Hematopoietic multipotent progenitor cell treated with erythropoietin and hydrocortisone succinate and interleukin-3 and kit ligand, for 6 days (in vitro differentiated cells): ENCODE measurements around the gene CNTN5.
"Not testable (repeated sequence)": the region's sequence is repeated elsewhere in the genome, so short reads cannot be mapped to it uniquely, and the experiment has no call there.

Experiments
- DNase-seq: peaks from one replicate; pipeline ENCODE4 v3.0.0-alpha.2; 2015

CNTN5 gene

GRCh38 chr11:99281331-99281730 is 260.6 kb downstream of the CNTN5 start:
- DNase-seq = no peak

GRCh38 chr11:99297925-99298324 is 277.2 kb downstream of the CNTN5 start:
- not testable (repeated sequence) for DNase-seq

DNA sequence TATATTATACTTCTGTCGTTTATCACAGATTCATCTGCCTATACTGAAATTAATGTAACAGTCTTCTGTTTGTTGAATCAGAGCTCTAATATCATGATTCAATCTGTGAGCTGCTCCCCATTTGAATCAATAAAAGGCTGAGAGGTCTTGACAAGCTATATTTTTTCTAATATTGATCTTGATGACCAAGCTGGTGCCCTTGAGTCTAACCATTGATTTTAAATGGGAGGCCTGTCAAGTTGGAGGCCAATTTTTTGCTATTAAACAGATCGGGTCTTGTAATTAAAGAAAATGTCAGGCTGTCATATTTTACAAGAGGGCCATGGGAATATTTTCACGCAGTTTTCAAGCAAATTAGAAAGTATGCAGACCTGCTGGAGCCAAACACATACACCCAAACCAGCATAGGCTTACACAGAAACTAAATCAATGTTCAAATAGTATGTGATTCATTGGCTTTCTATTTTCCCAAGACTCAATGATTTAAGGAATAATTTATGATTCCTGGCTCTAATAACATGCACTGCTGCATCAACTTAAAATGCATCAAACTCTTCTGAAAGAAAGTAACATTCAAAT is 286.9 kb downstream of the CNTN5 start:
- no peak for DNase-seq

GRCh38 chr11:99311870-99312269 is 291.1 kb downstream of the CNTN5 start:
- DNase-seq = no peak

- DNase-seq = no peak
These were observed 296.2 kb downstream of the CNTN5 start for GRCh38 chr11:99316776-99317520.

DNA sequence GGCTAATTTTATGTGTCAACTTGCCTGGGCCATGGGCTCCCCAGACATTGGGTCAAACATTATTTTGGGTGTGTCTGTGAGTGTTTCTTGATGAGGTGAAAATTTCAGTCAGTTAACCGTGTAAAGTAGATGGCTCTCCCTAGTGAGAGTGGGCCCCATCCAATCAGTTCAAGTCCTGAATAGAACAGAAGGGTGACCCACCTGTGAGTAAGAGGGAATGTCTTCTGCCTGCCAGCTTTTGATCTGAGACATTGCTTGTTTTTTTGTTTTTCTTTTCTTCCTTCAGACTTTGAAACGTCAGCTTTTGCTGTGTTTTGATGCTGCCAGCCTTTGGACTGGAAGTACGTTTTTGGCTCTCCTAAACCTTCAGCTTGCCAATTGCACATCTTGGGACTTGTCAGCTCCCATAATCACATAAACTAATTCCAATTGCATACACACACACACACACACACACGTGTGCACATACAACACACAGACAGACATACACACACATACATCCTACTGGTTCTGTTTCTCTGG is 300.1 kb downstream of the CNTN5 start:
- no peak for DNase-seq

DNA sequence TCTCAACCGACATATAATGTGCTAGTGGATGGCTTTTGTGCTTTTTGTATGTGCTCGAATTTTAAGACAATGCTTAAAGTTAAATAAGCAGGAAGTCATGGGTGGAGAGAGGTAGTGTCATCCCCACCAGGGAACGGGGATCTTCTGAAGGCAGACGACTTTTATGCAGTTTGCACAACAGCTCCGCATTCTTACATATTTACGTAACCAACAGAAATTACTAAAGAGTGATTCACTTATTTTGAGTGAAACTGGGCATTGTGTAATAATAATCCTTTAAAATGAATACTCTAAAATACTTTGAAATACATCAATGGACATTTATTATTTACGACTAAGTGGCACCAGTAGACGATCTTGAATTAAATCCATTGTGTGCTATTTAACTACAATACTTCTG is 305.1 kb downstream of the CNTN5 start:
- DNase-seq = no peak

- DNase-seq = no peak
These were observed 306.3 kb downstream of the CNTN5 start for GRCh38 chr11:99327066-99327465.

- DNase-seq = no peak
These were observed 306.8 kb downstream of the CNTN5 start for GRCh38 chr11:99327527-99327926.

GRCh38 chr11:99333621-99334020 is 312.9 kb downstream of the CNTN5 start:
- DNase-seq = no peak

GRCh38 chr11:99343117-99343516 is 322.4 kb downstream of the CNTN5 start:
- no peak for DNase-seq

- no peak for DNase-seq
These were observed 328.5 kb downstream of the CNTN5 start for GRCh38 chr11:99349151-99349673.

DNA sequence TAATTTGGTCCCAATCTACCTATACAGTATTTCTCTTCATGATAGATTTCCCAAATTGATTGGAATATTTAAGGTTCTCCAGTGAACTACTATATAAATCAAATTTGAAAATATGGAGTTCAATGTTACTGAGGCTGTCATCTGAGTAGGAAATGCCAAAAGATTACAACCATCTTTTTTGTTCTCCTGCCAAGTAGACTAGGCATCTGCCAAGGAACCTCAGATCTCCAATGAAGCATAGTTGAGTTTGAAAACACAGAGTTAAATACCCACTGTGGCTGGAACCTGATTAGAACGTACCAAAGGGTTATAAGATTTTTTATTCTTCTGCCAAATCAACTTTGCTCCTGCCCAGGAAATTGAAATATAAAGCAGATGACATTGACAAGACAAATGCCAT is 330.9 kb downstream of the CNTN5 start:
- no peak for DNase-seq

GRCh38 chr11:99352642-99353041 is 331.9 kb downstream of the CNTN5 start:
- DNase-seq = no peak

DNA sequence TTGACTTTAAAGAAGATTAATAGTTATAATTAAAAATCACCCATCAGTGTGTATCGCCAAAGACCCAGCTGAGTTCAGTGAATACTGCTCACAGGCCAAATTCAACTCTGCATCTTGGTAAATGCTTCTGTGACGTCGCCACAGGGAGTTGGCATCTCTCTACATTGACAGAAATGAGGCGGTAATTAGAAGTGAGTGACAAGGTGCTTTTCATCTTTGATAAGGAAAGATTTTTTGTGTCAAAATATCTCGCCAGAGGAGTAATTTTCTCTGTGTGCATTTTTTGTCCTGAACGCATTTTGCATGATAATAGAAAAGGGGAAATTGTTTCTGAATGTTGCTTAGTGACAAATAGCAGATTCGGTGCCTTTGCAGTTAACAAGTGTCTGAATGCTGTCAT is 345.8 kb downstream of the CNTN5 start:
- DNase-seq = no peak

- DNase-seq = no peak
These were observed 347.8 kb downstream of the CNTN5 start for GRCh38 chr11:99368583-99368982.

DNA sequence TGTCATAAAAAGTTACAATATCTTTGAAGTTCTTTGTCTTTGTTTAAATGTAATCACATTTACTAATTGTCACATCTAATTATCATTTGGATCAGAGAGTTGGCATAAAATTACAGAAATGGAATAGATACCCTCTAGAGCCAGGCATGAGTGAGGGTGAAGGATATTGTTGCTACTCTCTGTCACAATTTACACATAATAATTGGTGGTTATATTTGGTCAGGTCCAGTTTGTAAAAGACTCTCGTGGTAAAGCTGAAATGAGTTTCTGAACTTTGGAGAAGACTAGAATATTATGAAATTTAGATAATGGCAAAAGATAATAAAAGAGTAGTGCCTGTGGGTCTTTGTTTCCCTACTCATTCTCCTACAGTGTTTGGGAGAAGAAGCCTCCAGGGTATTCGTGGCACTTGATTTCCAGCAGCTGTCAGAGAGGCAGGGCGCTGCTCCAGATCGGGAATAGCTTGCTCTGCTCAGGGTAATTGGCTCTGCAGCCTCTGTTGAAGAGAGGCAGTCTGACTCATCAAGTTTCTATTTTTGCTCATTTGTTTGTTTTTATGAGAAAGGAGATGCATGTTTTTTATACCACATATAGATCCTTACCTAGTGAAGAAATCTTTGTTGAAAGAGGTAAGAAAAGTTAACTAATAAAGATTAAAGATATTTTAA is 349.9 kb downstream of the CNTN5 start:
- no peak for DNase-seq

DNA sequence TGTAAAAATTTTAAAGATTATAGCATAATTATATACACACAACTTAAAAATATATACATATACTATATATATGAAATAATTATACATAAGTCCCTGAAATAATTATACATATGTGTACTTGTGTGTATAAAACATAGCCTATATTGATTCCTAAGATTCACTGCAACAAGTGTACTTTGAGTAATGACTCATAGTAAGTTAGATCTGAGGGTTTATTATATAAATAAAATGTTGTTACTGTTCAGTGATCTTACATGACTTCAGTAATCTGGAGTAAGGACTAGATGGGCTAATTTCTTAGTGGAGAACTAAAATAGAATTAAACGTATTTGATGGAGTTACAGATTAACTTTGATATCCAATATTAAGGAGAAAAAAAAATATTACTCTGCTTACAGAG is 350.5 kb downstream of the CNTN5 start:
- DNase-seq = no peak

GRCh38 chr11:99376463-99376862 is 355.7 kb downstream of the CNTN5 start:
- no peak for DNase-seq

DNA sequence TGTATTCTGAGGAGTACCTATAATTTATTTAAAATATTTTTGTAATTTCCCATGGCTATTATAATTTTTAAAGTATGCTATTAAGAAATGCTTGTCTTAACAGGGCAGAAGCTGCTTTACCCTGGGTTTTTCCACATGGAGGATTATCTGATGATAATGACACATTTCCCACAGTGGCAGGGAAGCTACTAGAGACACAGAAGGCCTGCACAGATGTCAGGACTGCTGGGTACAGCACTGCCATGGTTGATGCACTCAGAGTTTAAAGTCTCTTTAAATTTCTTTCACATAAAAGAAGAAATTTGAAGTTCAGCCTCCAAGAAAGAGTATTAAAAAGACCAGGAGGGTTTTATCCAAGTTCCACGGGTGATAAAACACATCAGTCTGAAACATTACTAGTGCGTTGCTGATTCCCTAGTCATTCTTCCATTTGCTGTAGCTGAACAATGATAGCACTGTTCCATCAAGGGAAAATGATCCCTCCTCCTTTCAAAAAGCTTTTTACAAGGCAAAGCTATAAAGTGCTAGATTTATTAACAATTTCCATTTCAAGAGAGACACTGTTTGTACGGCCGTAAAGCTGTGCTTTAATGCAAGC is 363.0 kb downstream of the CNTN5 start:
- DNase-seq = no peak

DNA sequence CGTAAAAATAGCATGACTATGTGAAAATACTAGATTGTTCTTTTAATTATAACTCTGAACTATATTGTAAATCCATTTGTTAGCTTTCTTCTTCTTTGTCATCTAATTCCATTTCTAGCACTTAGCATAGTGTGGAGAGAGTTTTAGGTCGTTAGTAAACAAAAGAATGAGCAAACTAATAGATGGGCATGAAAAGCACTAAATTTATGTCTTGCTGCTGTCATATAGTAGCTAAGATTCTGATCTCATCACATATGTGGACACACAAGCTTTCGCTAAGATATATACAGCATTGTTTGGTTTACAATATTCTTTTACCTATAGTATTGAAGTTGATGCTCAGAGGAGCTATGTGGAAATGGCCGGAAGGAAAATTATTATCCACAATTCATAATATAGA is 370.5 kb downstream of the CNTN5 start:
- DNase-seq = no peak

- no peak for DNase-seq
These were observed 385.6 kb downstream of the CNTN5 start for GRCh38 chr11:99406345-99406744.

GRCh38 chr11:99410636-99411035 is 389.9 kb downstream of the CNTN5 start:
- DNase-seq = no peak
